GM12892 (cell line): ENCODE measurements around the gene ZNF473.

Source experiments
- POLR2A ChIP-seq: IDR thresholded peaks from 2 replicates; pipeline ENCODE4 v1.6.1; 2011; ENCODE audit warnings: low read depth, low read length, control low read depth
- POLR2AphosphoS5 ChIP-seq: IDR thresholded peaks from 2 replicates; pipeline ENCODE4 v1.6.1; 2011; ENCODE audit warnings: low read depth, low read length, control low read depth
- TAF1 ChIP-seq: IDR thresholded peaks from 2 replicates; pipeline ENCODE4 v1.6.1; 2011; ENCODE audit warnings: low read depth, mild to moderate bottlenecking, control low read depth, low read length, borderline replicate concordance

- TF ChIP-seq POLR2AphosphoS5 = no peak
- TF ChIP-seq POLR2A = no peak
- TF ChIP-seq TAF1 = no peak
Measured at GRCh38 chr19:50007947-50008346, 17.9 kb upstream of the ZNF473 start.
